HG03460 (cell line): ENCODE data around the gene MAP1LC3B.

Experiments used
- ATAC-seq: cut with Tn5 transposase; IDR thresholded peaks from one replicate; pipeline ENCODE4 v1.9.1; 2021; ENCODE audit not compliant: unreplicated experiment

Gene MAP1LC3B

DNA sequence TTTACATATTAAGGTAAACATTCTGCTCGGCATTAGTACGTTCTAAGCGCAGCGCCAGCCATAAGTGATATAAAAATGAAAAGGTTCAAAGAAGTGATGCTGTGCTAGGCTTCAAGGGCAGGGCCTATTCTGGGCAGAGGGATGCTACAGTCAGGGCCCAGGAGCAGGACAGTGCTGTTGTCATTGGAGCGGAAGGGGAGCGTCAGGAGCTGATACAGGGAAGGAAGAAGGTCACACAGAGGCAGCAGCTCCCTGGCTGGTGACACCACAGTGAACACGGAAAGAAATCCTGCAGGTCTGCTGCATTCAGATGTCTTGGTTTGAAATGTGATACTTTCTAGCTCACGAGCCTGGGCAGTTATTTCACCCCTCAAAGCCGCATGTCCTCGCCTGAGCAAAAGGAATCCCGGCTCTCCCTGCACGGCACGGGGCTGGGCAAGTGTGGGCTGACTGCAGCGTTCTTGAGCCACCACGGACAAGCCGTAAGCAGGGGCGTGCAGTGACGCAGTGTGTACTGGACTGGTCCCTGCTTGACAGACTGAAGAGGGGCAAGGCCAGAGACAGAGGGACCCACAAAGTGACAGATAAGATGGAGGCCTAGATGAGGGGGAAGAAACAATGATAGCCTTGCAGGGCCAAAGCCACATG is 59.6 kb downstream of the MAP1LC3B start:
- no peak for ATAC-seq

DNA sequence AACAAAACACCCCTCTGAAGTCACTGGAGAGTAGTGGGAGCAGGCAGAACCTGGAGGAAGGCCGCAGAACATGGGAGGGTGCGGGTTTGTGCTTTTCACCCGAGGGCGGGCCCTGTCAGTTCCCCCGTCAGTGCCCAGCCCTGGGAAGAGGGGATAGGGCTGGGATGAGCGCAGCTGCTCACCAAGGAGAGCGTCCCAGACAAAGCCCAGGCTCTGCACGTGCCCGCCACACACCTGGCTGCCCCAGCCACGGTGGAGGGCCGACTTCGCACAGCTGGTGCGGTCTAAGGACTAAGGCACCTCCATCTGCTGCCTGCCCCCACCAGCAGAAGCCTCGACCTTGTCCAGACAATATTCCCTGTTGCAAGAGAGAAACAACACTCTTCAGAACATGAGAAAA is 61.2 kb downstream of the MAP1LC3B start:
- no peak for ATAC-seq
